Osteocyte (in vitro differentiated cells): ENCODE results near the gene FAM210A. TPM values are rescaled to one million over a fixed set of nuclear protein-coding genes. Genes with fewer than 3 reads are reported as not detected.

Experiments used
- DNase-seq: peaks from one replicate; pipeline ENCODE4 v3.0.0; 2021; ENCODE audit warnings: mixed read lengths; ENCODE audit not compliant: unreplicated experiment; ENCODE audit errors: extremely low spot score
- H3K27ac Mint-ChIP-seq: one replicate; pipeline ENCODE4 v1.8.0; 2021; ENCODE audit warnings: mild to moderate bottlenecking, mixed read lengths; ENCODE audit not compliant: unreplicated experiment
- H3K27me3 Mint-ChIP-seq: one replicate; pipeline ENCODE4 v1.8.0; 2021; ENCODE audit warnings: mixed read lengths; ENCODE audit not compliant: unreplicated experiment
- H3K36me3 Mint-ChIP-seq: one replicate; pipeline ENCODE4 v1.8.0; 2021; ENCODE audit warnings: mixed read lengths; ENCODE audit not compliant: unreplicated experiment
- H3K4me1 Mint-ChIP-seq: one replicate; pipeline ENCODE4 v1.8.0; 2021; ENCODE audit warnings: mixed read lengths; ENCODE audit not compliant: unreplicated experiment
- H3K4me3 Mint-ChIP-seq: one replicate; pipeline ENCODE4 v1.8.0; 2021; ENCODE audit warnings: mild to moderate bottlenecking, moderate library complexity, mixed read lengths; ENCODE audit not compliant: unreplicated experiment
- H3K9me3 Mint-ChIP-seq: one replicate; pipeline ENCODE4 v1.8.0; 2021; ENCODE audit warnings: mixed read lengths; ENCODE audit not compliant: unreplicated experiment
- CTCF ChIP-seq: fragments of 200-600 bp; sonication (generic); IDR thresholded peaks from 2 replicates; pipeline ENCODE4 v1.5.0; 2021; ENCODE audit warnings: antibody characterized with exemption, mild to moderate bottlenecking, moderate library complexity
- total RNA-seq: library from RNA; stranded (reverse); gene quantifications from 2 replicates; pipeline ENCODE4 v1.2.1, GENCODE V29; 2021

FAM210A gene
- total RNA-seq, 1 donor from 2014 or later: 13.8 TPM

- H3K27ac Mint-ChIP-seq: no peak overlapping the region
- H3K9me3 Mint-ChIP-seq: no peaks in the 10 kb centered on the region
Measured at GRCh38 chr18:13620206-13620672, 106.1 kb downstream of the FAM210A start.

GRCh38 chr18:13619505-13620205, 106.7 kb downstream of the FAM210A start:
- TF ChIP-seq CTCF: no peak

More at GRCh38 chr18:13620206-13620672, 106.1 kb downstream of the FAM210A start:
- H3K4me3 Mint-ChIP-seq: no peak overlapping the region
- peak; percentile 74 for DNase-seq
- H3K27me3 Mint-ChIP-seq: no peaks in the 10 kb centered on the region
- peaks cover 12% of the 10 kb centered on the region for H3K4me1 Mint-ChIP-seq
- no peaks in the 10 kb centered on the region for H3K36me3 Mint-ChIP-seq
- TF ChIP-seq CTCF: no peak

GRCh38 chr18:13618760-13619438, 107.5 kb downstream of the FAM210A start:
- TF ChIP-seq CTCF: no peak
- Mint-ChIP-seq H3K4me1 (peaks cover 14% of the 10 kb centered on the region), H3K27me3 (no peaks in the 10 kb centered on the region)

More at GRCh38 chr18:13619505-13620205, 106.7 kb downstream of the FAM210A start:
- H3K4me1 Mint-ChIP-seq: peaks cover 14% of the 10 kb centered on the region
- DNase-seq: peak; percentile 76
- H3K27me3 Mint-ChIP-seq: no peaks in the 10 kb centered on the region
- H3K4me3 Mint-ChIP-seq: no peak overlapping the region
- H3K9me3 Mint-ChIP-seq: no peaks in the 10 kb centered on the region
- no peaks in the 10 kb centered on the region for H3K36me3 Mint-ChIP-seq
- no peak overlapping the region for H3K27ac Mint-ChIP-seq

GRCh38 chr18:13617826-13618515, 108.4 kb downstream of the FAM210A start:
- DNase-seq: peak; percentile 63
- no peak overlapping the region for H3K27ac Mint-ChIP-seq
- H3K4me3 Mint-ChIP-seq: no peak overlapping the region
- H3K9me3 Mint-ChIP-seq: no peaks in the 10 kb centered on the region
- peaks cover 14% of the 10 kb centered on the region for H3K4me1 Mint-ChIP-seq
- H3K27me3 Mint-ChIP-seq: peaks cover 8% of the 10 kb centered on the region
- no peak for TF ChIP-seq CTCF
- H3K36me3 Mint-ChIP-seq: no peaks in the 10 kb centered on the region

More at GRCh38 chr18:13618760-13619438, 107.5 kb downstream of the FAM210A start:
- peak; percentile 69 for DNase-seq
- H3K4me3 Mint-ChIP-seq: no peak overlapping the region
- H3K9me3 Mint-ChIP-seq: no peaks in the 10 kb centered on the region
- no peaks in the 10 kb centered on the region for H3K36me3 Mint-ChIP-seq
- no peak overlapping the region for H3K27ac Mint-ChIP-seq
